KOPT-K1 (cell line): ENCODE results near the gene DHDDS.
"Not testable (repeated sequence)": the region's sequence is repeated elsewhere in the genome, so short reads cannot be mapped to it uniquely, and the experiment has no call there.

Experiments used
- H3K27ac ChIP-seq: fragments of 200-600 bp; sonication (generic); 2 replicates; pipeline ENCODE4 v1.5.1; 2016; ENCODE audit warnings: antibody characterized with exemption, mild to moderate bottlenecking, low read depth, low read length; ENCODE audit not compliant: poor library complexity, severe bottlenecking
- H3K36me3 ChIP-seq: fragments of 200-600 bp; sonication (generic); 2 replicates; pipeline ENCODE4 v1.5.1; 2017; ENCODE audit warnings: antibody characterized with exemption, mild to moderate bottlenecking, low read length, moderate library complexity; ENCODE audit not compliant: insufficient read depth
- H3K9me3 ChIP-seq: fragments of 200-600 bp; sonication (generic); 2 replicates; pipeline ENCODE4 v1.5.1; 2017; ENCODE audit warnings: antibody characterized with exemption, low read length, mild to moderate bottlenecking; ENCODE audit not compliant: insufficient read depth, poor library complexity, severe bottlenecking

The DHDDS gene

DNA sequence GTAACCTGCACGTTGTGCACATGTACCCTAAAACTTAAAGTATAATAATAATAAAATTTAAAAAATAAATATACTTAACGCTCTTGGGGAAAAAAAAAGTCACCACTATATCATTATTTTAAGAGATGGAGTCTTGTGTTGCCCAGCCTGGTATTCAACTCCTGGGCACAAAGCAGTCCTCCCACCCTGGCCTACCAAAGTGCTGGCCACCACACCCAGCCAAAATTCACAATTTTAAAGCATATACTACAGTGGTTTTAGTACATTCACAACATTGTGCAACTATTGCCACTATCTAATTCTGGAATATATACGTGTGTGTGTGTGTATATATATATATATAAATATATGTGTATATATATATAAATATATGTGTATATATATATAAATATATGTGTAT is 46.0 kb downstream of the DHDDS start:
- peaks cover 65% of the 10 kb centered on the region for H3K36me3 ChIP-seq
- H3K27ac ChIP-seq: no peak overlapping the region
- no peaks in the 10 kb centered on the region for H3K9me3 ChIP-seq

DNA sequence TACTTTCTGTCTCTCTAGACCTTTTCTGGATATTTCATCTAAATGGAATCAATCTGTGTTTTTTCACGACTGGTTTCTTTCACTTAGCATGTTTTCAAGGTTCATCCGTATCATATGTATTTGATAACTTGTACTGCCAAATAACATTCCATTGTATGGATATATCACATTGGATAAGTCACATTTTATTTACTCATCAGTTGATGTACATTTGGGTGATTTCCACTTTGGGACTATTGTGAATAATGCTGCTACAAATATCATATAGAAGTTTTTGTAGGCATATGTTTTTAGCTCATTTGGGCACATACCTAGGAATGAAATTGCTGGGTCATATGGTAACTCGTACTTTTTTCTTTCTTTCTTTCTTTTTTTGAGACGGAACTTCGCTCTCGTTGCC is 46.9 kb downstream of the DHDDS start:
- Histone ChIP-seq H3K9me3 (no peaks in the 10 kb centered on the region), H3K27ac (no peak overlapping the region), H3K36me3 (peaks cover 57% of the 10 kb centered on the region)

DNA sequence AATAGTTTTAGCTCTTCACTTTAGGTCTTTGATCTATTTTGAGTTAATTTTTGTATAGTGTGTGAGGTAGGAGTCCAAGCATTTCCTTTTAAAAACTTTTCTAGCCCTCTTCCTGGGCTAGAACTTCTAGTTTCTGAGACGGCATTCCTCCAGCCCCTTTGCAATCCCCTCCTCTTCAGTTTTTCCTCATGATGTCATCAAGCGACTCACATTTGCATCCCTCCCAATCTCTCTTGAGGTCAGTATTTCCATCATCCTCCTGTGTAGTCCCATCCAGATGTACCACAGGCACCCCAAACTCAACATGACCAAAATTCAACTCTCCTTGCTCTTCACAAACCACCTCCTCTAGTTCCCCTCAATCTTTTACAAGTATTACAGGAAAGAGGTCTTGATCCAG is 50.8 kb downstream of the DHDDS start:
- H3K9me3 ChIP-seq: no peaks in the 10 kb centered on the region
- no peak overlapping the region for H3K27ac ChIP-seq
- H3K36me3 ChIP-seq: peaks cover 23% of the 10 kb centered on the region

DNA sequence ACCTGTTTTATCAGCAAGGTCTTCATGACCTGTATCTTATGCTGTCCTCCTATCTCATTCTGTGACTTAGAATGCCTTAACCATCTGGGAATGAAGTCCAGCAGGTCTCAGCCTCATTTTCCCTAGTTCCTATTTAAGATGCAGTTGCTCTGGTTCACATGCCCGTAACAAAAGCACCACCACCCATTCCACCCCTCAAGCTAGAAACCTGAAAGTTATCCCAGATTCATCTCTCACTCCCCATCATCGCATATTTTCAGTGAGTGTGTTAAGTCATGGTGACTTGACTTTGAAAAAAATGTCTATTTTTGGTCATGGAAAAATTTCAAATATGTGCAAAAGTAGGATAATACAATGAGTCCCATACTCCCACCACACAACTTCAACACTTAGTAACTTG is 51.9 kb downstream of the DHDDS start:
- Histone ChIP-seq H3K36me3 (peaks cover 15% of the 10 kb centered on the region), H3K9me3 (no peaks in the 10 kb centered on the region), H3K27ac (no peak overlapping the region)

DNA sequence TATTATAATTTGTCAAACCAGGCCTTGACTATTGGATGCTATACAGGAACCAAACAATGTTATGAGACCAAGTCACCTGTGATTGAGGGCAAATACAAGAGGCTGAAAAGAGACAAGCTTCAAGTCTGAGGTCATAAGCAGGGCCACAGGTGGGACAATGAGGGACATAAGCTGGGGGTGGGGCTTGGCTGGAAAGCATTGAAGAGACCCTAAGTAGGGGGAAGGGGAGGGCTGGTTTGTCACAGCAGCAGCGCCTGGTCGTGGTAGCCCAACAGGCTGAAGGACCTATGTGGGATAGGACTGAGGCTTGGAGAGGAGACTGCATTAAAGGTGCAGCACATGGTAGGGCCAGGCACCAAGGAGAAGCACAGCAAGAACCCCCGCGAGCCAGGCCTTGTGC is 58.0 kb downstream of the DHDDS start:
- Histone ChIP-seq H3K27ac (no peak overlapping the region), H3K9me3 (no peaks in the 10 kb centered on the region), H3K36me3 (no peaks in the 10 kb centered on the region)

DNA sequence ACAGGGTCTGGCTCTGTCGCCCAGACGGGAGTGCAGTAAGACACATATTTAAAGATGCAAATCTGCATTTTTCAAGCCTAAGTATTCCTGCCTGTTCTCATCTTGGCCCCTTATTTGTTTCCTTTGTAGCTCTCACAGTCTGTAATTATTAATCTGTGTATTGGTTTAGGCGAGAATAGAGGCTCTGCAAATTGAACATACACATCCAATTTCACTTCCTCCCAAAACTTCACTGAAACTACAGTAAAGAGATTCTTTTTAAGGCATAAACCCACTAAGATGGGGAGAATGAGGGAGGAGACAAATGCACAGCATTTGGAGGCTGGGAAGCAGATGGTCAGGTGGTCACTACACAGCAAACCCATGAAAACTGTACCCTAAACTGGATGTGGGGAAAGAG is 61.1 kb downstream of the DHDDS start:
- Histone ChIP-seq H3K36me3 (no peaks in the 10 kb centered on the region), H3K27ac (no peak overlapping the region)

DNA sequence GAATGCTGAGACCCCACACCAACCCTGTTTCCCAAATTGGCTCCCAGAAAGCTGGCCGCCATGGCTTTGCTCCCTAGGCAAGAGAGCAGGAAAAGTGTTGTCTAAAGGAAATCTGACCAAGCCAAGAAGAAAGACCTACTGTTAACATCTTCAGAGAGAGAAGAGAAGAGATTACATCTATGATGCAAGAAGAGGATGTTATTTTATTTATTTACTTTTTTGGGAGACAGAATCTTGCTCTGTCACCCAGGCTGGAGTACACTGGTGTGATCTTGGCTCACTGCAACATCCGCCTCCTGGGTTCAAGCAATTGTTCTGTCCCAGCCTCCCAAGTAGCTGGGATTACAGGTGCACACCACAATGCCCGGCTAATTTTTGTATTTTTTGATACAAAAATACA is 61.8 kb downstream of the DHDDS start:
- no peak overlapping the region for H3K27ac ChIP-seq

More for the DNA sequence above, 61.1 kb downstream of the DHDDS start:
- no peaks in the 10 kb centered on the region for H3K9me3 ChIP-seq

DNA sequence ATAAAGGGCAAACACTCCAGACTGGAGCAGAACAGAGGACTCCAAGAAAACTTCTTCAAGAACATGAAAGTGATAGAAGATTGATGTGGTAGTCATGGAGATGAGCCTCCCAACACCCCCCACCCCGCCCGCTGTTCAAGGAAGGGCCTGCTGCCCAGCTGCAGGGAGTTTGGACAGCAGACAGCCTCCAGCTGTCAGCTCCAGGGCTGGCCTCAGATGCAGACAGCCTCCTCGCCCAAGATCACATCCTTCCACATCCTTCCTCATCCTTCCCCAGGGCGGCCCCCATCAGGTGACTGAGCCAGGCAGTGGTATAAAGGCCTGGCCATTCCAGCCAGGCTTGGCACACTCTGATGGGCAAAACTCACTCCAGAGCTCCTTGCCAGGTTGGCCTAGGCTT is 64.7 kb downstream of the DHDDS start:
- no peak overlapping the region for H3K27ac ChIP-seq
- H3K36me3 ChIP-seq: no peaks in the 10 kb centered on the region
- H3K9me3 ChIP-seq: no peaks in the 10 kb centered on the region

More for the DNA sequence above, 61.8 kb downstream of the DHDDS start:
- no peaks in the 10 kb centered on the region for H3K9me3 ChIP-seq
- H3K36me3 ChIP-seq: no peaks in the 10 kb centered on the region

DNA sequence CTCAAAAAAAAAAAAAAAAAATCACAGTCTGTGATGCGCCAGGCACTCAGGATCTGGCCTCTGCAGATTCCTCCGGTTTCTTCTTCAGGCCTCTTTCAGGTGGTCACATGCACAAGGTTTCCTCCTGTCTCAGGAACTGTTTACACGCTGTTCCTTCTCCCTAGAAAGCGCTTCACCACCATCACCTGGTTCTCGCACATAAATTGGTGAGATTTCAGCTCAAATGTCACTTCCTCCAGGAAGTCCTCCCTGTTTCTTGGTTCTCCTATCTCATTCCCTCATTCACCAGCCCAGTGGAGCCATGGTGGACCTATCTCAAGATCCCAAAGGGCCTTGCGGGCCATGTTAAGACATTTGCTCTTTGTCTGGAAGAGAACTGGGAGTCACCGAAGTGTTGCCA is 66.8 kb downstream of the DHDDS start:
- H3K9me3 ChIP-seq: no peaks in the 10 kb centered on the region
- H3K36me3 ChIP-seq: no peaks in the 10 kb centered on the region
- no peak overlapping the region for H3K27ac ChIP-seq

DNA sequence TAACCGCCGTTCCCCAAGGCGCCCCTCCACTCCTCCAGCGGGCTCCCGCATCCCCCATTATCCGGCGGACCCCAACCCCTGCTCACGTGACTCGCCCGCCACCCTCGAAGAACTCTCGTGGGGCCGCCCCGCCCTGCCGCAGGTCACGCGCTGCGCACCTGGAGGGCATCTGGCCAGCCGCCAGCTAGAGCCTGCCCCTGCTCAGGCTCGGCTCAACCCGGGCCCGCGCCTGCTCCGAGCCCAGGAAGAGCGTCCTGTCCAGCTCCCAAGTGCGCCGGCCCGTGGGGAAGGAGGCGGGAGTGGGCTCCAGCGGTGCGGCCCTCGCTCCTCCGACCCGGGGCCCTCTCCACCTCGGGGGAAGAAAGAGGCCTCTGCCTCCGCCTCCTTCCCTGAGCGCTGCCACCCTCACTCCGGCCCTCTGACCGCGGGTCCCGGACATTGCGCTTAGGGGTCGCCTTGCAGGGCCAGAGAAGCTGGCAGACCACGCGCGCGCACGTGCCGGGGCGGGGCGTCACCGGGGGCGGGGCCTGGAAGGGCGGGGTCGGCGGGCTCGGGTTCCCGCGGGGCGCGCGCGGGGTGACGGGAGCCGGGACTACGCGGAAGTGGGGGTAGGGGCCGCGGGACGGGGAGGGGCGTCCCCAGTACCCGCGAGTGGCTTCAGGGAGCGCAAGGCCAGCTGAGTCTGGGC is 68.5 kb downstream of the DHDDS start:
- Histone ChIP-seq H3K9me3 (no peaks in the 10 kb centered on the region), H3K27ac (peak overlapping the region; percentile 93), H3K36me3 (no peaks in the 10 kb centered on the region)

DNA sequence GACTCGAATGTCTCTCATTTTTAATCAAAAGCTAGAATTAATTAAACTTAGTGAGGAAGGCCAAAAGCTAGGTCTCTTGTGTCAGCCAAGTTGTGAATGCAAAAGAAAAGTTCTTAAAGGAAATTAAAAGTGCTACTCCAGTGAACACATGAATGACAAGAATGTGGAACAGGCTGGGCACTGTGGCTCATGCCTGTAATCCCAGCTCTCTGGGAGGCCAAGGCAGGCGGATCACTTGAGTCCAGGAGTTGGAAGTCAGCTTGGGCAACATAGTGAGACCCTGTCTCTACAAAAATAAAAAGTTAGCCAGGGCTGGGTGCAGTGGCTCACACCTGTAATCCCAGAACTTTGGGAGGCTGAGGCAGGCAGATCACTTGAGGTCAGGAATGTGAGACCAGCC is 78.6 kb downstream of the DHDDS start:
- H3K36me3 ChIP-seq, H3K9me3 ChIP-seq: not testable (repeated sequence)

DNA sequence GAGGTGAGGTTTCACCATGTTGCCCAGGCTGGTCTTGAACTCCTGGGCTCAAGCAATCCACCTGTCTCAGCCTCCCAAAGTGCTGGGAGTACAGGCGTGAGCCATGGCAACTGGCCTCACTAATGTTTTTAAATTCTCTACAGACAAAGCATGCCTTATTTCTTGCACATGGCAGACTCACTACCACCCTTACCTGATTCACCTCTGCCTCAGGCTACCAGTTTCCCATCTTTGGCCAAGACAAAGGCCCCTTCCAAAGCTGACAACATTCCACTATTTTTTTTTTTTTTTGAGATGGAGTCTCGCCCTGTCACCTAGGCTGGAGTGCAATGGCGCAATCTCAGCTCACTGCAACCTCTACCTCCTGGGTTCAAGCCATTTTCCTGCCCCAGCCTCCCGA is 83.7 kb downstream of the DHDDS start:
- not testable (repeated sequence) for H3K36me3 ChIP-seq, H3K9me3 ChIP-seq, H3K27ac ChIP-seq

More for the DNA sequence above, 78.6 kb downstream of the DHDDS start:
- not testable (repeated sequence) for H3K27ac ChIP-seq

DNA sequence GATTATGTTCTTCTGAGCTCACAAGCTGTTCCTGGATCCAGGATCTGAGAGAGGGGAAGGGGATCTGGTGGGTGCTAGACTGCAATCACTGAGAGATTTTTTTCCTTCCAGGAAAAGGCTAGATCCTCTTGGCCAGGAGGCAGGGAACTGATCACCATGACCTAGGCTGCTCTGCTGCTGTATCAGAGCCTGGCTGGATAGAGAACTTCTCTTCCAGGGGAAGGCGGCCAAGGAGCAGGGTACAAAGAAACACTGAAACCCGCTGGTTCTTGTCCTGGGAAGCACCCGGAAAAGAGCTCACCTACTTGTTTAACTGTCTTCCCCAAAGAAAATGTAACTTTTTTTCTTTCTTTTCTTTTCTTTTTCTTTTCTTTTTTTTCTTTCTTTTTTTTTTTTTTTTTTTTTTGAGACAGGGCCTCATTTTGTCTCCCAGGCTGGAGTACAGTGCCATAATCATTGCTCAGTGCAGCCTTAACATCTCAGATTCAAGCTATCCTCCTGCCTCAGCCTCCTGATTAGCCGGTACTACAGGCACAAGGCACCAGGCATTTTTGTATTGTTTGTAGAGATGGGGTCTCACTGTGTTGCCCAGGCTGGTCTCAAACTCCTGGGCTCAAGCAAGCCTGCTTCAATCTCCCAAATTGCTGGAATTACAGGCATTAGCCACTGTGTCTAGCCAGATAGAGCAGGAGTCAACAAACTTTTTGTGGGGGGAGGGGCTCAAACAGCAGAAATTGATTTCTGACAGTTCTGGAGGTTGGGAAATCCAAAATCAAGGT is 85.1 kb downstream of the DHDDS start:
- no peak overlapping the region for H3K27ac ChIP-seq
- H3K36me3 ChIP-seq: no peaks in the 10 kb centered on the region

DNA sequence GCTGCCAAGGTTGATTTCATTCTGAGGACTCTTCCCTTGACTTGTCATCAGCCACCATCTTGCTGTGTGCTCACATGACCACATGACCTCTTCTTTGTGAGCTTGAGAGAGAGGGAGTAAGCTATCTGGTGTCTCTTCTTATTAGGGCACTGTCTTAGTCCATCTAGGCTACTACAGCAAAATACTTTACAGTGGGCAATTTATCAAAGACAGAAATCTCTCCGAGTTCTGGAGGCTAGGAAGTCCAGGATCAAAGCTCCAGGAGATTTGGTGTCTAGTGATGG is 85.6 kb downstream of the DHDDS start:
- no peak overlapping the region for H3K27ac ChIP-seq
- no peaks in the 10 kb centered on the region for H3K9me3 ChIP-seq
- no peaks in the 10 kb centered on the region for H3K36me3 ChIP-seq

More for the DNA sequence above, 85.1 kb downstream of the DHDDS start:
- no peaks in the 10 kb centered on the region for H3K9me3 ChIP-seq

DNA sequence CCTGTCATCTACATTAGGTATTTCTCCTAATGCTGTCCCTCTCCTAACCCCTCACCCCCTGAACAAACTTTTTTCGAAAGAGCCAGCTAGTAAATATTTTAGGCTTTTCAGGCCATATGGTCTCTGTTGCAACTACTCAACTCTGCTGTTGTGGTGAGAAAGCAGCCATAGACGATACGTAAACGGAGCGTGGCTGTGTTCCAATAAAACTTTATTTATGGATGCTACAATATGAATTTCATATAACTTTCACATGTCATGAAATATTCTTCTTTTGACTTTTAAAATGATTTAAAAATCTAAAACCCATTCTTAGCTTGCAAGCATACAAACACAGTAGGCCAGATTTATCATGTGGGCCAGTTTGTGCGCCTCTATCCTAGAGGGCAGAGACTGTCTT is 86.2 kb downstream of the DHDDS start:
- no peaks in the 10 kb centered on the region for H3K36me3 ChIP-seq
- no peaks in the 10 kb centered on the region for H3K9me3 ChIP-seq
- H3K27ac ChIP-seq: no peak overlapping the region

DNA sequence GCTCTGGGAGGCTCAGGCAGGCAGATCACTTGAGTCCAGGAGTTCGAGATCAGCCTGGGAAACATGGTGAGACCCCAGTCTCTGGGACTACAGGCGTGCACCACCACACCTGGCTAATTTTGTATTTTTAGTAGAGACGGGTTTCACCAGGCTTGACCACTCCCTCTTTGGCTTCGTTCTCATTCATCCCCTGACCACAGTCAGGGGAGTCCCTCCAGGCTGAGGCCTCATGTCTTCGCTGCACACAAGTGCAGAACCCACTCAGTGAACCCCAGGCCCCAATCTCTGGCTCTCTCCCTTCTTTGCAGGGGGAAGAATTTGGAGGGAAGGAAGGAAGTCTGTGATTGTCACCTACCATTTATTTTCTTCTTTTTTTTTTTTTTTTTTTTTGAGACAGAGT is 88.2 kb downstream of the DHDDS start:
- Histone ChIP-seq H3K36me3 (no peaks in the 10 kb centered on the region), H3K9me3 (no peaks in the 10 kb centered on the region), H3K27ac (no peak overlapping the region)
